IMR-90 (cell line): Measurements from ENCODE around the gene HLA-DOA. TPM values are rescaled to one million over a fixed set of nuclear protein-coding genes. Genes with fewer than 3 reads are reported as not detected.

Experiments
- ATAC-seq: fragments of 200-7000 bp; cut with Tn5 transposase; 2 replicates; pipeline ENCODE4 v1.9.1; 2020; ENCODE audit warnings: low read depth, mild to moderate bottlenecking, moderate library complexity
- BruUV-seq: library from RNA; stranded (reverse); fragments of 400-500 nt; replicated peaks from 2 replicates; lab custom pipeline; 2021; lab: Mats Ljungman, UMichigan
- CTCF ChIA-PET: fragments of 300-600 bp; formaldehyde crosslinking; extraction: SDS; loops from one replicate; lab custom pipeline; 2021; ENCODE audit warnings: antibody characterized with exemption; lab: Yijun Ruan, JAX
- POLR2A ChIA-PET: fragments of 300-600 bp; sonication (Branson Sonifier 250); formaldehyde crosslinking; loops from one replicate; lab custom pipeline; 2022; ENCODE audit warnings: antibody characterized with exemption; ENCODE audit not compliant: unreplicated experiment; lab: Charles Lee
- DNase-seq: peaks from one replicate; pipeline ENCODE4 v3.0.0; 2013
- H2AFZ ChIP-seq: replicated peaks from 2 replicates; pipeline ENCODE3; 2013; ENCODE audit warnings: low read length, mild to moderate bottlenecking; ENCODE audit not compliant: poor library complexity
- H2AK5ac ChIP-seq: 2 replicates; pipeline ENCODE4 v1.6.1; 2013; ENCODE audit warnings: low read depth, low read length, inconsistent platforms
- H2AK9ac ChIP-seq: replicated peaks from 2 replicates; pipeline ENCODE3; 2013; ENCODE audit warnings: mild to moderate bottlenecking, low read depth, low read length, moderate library complexity; ENCODE audit not compliant: poor library complexity
- H2BK120ac ChIP-seq: 2 replicates; pipeline ENCODE4 v1.6.1; 2013; ENCODE audit warnings: low read depth, low read length, inconsistent platforms
- H2BK15ac ChIP-seq: 3 replicates; pipeline ENCODE4 v1.6.1; 2013; ENCODE audit warnings: low read depth, low read length, inconsistent platforms
- H2BK20ac ChIP-seq: 2 replicates; pipeline ENCODE4 v1.6.1; 2013; ENCODE audit warnings: low read depth, mild to moderate bottlenecking, inconsistent platforms, low read length, moderate library complexity
- H2BK5ac ChIP-seq: 2 replicates; pipeline ENCODE4 v1.6.1; 2013; ENCODE audit warnings: mild to moderate bottlenecking, low read depth, low read length, inconsistent platforms; ENCODE audit not compliant: poor library complexity, severe bottlenecking
- H3K14ac ChIP-seq: replicated peaks from 2 replicates; pipeline ENCODE4 v1.6.1; 2013; ENCODE audit warnings: low read depth, low read length, inconsistent platforms
- H3K18ac ChIP-seq: 2 replicates; pipeline ENCODE4 v1.6.1; 2013; ENCODE audit warnings: low read depth, low read length, control low read depth
- H3K23ac ChIP-seq: 2 replicates; pipeline ENCODE4 v1.6.1; 2013; ENCODE audit warnings: low read depth, low read length, inconsistent platforms
- H3K27ac ChIP-seq: 2 replicates; pipeline ENCODE4 v1.5.1; 2013; ENCODE audit warnings: mild to moderate bottlenecking, control low read depth, low read length; ENCODE audit not compliant: insufficient read depth
- H3K27me3 ChIP-seq: 2 replicates; pipeline ENCODE4 v1.6.1; 2013; ENCODE audit warnings: low read length; ENCODE audit not compliant: control insufficient read depth, insufficient read depth
- H3K36me3 ChIP-seq: 2 replicates; pipeline ENCODE4 v1.6.1; 2013; ENCODE audit warnings: low read length, mixed read lengths; ENCODE audit not compliant: control insufficient read depth, insufficient read depth
- H3K4ac ChIP-seq: 2 replicates; pipeline ENCODE4 v1.6.1; 2013; ENCODE audit warnings: low read depth, low read length, inconsistent platforms
- H3K4me1 ChIP-seq: 2 replicates; pipeline ENCODE4 v1.6.1; 2013; ENCODE audit warnings: low read length, mixed read lengths; ENCODE audit not compliant: control insufficient read depth, insufficient read depth
- H3K4me2 ChIP-seq: 2 replicates; pipeline ENCODE4 v1.6.1; 2013; ENCODE audit warnings: low read depth, mild to moderate bottlenecking, control low read depth, low read length, moderate library complexity
- H3K4me3 ChIP-seq: 2 replicates; pipeline ENCODE4 v1.5.1; 2013; ENCODE audit warnings: low read depth, mild to moderate bottlenecking, control low read depth, low read length, moderate library complexity; ENCODE audit not compliant: insufficient read depth
- H3K56ac ChIP-seq: 2 replicates; pipeline ENCODE4 v1.6.1; 2013; ENCODE audit warnings: low read length, inconsistent platforms; ENCODE audit not compliant: insufficient read depth; ENCODE audit errors: extremely low read depth
- H3K79me1 ChIP-seq, 2 experiments: 2 replicates each; pipeline ENCODE4 v1.6.1; 2013; ENCODE audit warnings: low read length in 2 of 2, inconsistent platforms in 1 of 2, low read depth in 1 of 2
- H3K9ac ChIP-seq: 2 replicates; pipeline ENCODE4 v1.6.1; 2013; ENCODE audit warnings: low read depth, low read length, control low read depth
- H3K9me1 ChIP-seq: 2 replicates; pipeline ENCODE4 v1.6.1; 2013; ENCODE audit warnings: low read length, inconsistent platforms; ENCODE audit not compliant: insufficient read depth
- H3K9me3 ChIP-seq: 2 replicates; pipeline ENCODE4 v1.6.1; 2013; ENCODE audit warnings: low read length; ENCODE audit not compliant: control insufficient read depth, insufficient read depth
- H4K20me1 ChIP-seq: 2 replicates; pipeline ENCODE4 v1.6.1; 2013; ENCODE audit warnings: low read length, inconsistent platforms; ENCODE audit not compliant: insufficient read depth
- H4K5ac ChIP-seq: 2 replicates; pipeline ENCODE4 v1.6.1; 2013; ENCODE audit warnings: mild to moderate bottlenecking, low read depth, low read length, control low read depth
- H4K8ac ChIP-seq, 2 experiments: 2 replicates each; pipeline ENCODE4 v1.6.1; 2013; ENCODE audit warnings: low read depth in 2 of 2, low read length in 2 of 2, control low read depth in 1 of 2, inconsistent platforms in 1 of 2
- H4K91ac ChIP-seq: 2 replicates; pipeline ENCODE4 v1.6.1; 2013; ENCODE audit warnings: low read depth, low read length, inconsistent platforms; ENCODE audit not compliant: insufficient read depth
- BHLHE40 ChIP-seq: fragments of 150-350 bp; IDR thresholded peaks from 2 replicates; pipeline ENCODE4 v1.6.1; 2016; ENCODE audit warnings: mild to moderate bottlenecking, low read depth, low read length
- CTCF ChIP-seq: conservative IDR thresholded peaks from 2 replicates; pipeline ENCODE4 v1.5.1; 2012; ENCODE audit warnings: mild to moderate bottlenecking, low read depth, low read length, improper control_type of control experiment
- SMC3 ChIP-seq: fragments of 150-350 bp; IDR thresholded peaks from 2 replicates; pipeline ENCODE4 v1.6.1; 2016; ENCODE audit warnings: low read depth, mild to moderate bottlenecking, antibody characterized with exemption, low read length, moderate library complexity
- WGBS, 2 experiments: methylation state at CpG; one replicate each; pipeline versions ENCODE4 v1.1.5 to v1.1.7; 2013; ENCODE audit warnings: missing lambda C conversion rate in 2 of 2; ENCODE audit not compliant: insufficient read length in 1 of 2; ENCODE audit errors: extremely low coverage in 2 of 2; 5-methylcytosine and 5-hydroxymethylcytosine counted together
- dilution Hi-C: fragments of 300-500 bp; cut with HindIII; formaldehyde crosslinking; loops from one replicate; pipeline ENCODE4 v1.14.3; 2018; ENCODE audit warnings: low sequenced_read_pairs; ENCODE audit not compliant: unreplicated experiment
- in situ Hi-C: fragments of 300-500 bp; cut with MboI; formaldehyde crosslinking; loops from 3 replicates; pipeline ENCODE4 v1.14.3; 2019; ENCODE audit warnings: low sequenced_read_pairs, inconsistent platforms, mixed read lengths
- intact Hi-C: fragments of 100-400 bp; cut with micrococcal nuclease; formaldehyde crosslinking; loops from 2 replicates; pipeline ENCODE4 v1.10.0; 2022
- polyA plus RNA-seq, 3 experiments: library from polyadenylated mRNA; depleted of rRNA; stranded (reverse); fragments of >200 nt; gene quantifications; 2 replicates each; pipeline ENCODE4 v1.2.3, GENCODE V29; 2012; ENCODE audit warnings: low replicate concordance in 1 of 3
- total RNA-seq: library from RNA; depleted of rRNA; stranded (reverse); fragments of >200 nt; gene quantifications from 2 replicates; pipeline ENCODE4 v1.2.3, GENCODE V29; 2012
- TF ChIP-seq, protein P1 (sequence below): fragments of 150-350 bp; IDR thresholded peaks from 2 replicates; pipeline ENCODE4 v1.6.1; 2017; ENCODE audit warnings: mild to moderate bottlenecking, antibody characterized with exemption, low read length, low read depth

Gene HLA-DOA
- total and polyA plus RNA-seq, 2 of the 4 experiments (the other 2 are of a cell fraction), result not detected

- dilution Hi-C loops, result no loop called here
These were observed 30.8 kb upstream of the HLA-DOA start for GRCh38 chr6:33040157-33040556.

More at GRCh38 chr6:33040157-33040556, 30.8 kb upstream of the HLA-DOA start:
- no peak overlapping the region for H2AK5ac ChIP-seq
- no peak overlapping the region for H3K18ac ChIP-seq
- no peak overlapping the region for H2BK5ac ChIP-seq
- no TSS peak for BruUV-seq
- H3K9me3 ChIP-seq, result no peaks in the 10 kb centered on the region
- CTCF ChIA-PET, result no interaction called here
- no peak overlapping the region for H3K14ac ChIP-seq
- H4K20me1 ChIP-seq, result no peaks in the 10 kb centered on the region
- H4K91ac ChIP-seq, result no peak overlapping the region
- intact Hi-C loops, result no loop called here
- H3K27me3 ChIP-seq, result peaks cover 5% of the 10 kb centered on the region
- no peak overlapping the region for H3K4me3 ChIP-seq
- POLR2A ChIA-PET, result no interaction called here
- TF ChIP-seq CTCF (no peak), BHLHE40 (no peak), SMC3 (no peak)
- TF ChIP-seq, protein P1, sequence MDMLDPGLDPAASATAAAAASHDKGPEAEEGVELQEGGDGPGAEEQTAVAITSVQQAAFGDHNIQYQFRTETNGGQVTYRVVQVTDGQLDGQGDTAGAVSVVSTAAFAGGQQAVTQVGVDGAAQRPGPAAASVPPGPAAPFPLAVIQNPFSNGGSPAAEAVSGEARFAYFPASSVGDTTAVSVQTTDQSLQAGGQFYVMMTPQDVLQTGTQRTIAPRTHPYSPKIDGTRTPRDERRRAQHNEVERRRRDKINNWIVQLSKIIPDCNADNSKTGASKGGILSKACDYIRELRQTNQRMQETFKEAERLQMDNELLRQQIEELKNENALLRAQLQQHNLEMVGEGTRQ, result no peak
- H3K4me1 ChIP-seq, result no peaks in the 10 kb centered on the region
- H3K36me3 ChIP-seq, result no peaks in the 10 kb centered on the region
- H2AFZ ChIP-seq, result no peak overlapping the region
- no peak overlapping the region for H2BK120ac ChIP-seq
- no peak overlapping the region for H3K4me2 ChIP-seq
- H2BK20ac ChIP-seq, result no peak overlapping the region
- H4K8ac ChIP-seq, result no peak overlapping the region
- H2BK15ac ChIP-seq, result no peak overlapping the region
- ATAC-seq (no peak), DNase-seq (no peak)
- H3K9me1 ChIP-seq, result no peaks in the 10 kb centered on the region
- H3K23ac ChIP-seq, result no peak overlapping the region
- no peak overlapping the region for H3K56ac ChIP-seq
- H4K5ac ChIP-seq, result no peak overlapping the region
- H3K9ac ChIP-seq, result no peak overlapping the region
- in situ Hi-C loops, result no loop called here
- no peak overlapping the region for H3K27ac ChIP-seq
- no peaks in the 10 kb centered on the region for H3K79me1 ChIP-seq
- no peak overlapping the region for H2AK9ac ChIP-seq
- no CpG with 5 or more reads among the region's 2 CpGs for WGBS, 2 experiments
- no peak overlapping the region for H3K4ac ChIP-seq
